GM23338 (cell line): Measurements from ENCODE around the gene ADAMTS7. TPM values are rescaled to one million over a fixed set of nuclear protein-coding genes. Genes with fewer than 3 reads are reported as not detected.
"Not testable (repeated sequence)": the region's sequence is repeated elsewhere in the genome, so short reads cannot be mapped to it uniquely, and the experiment has no call there.

Experiments
- ATAC-seq: fragments of 200-7000 bp; cut with Tn5 transposase; 3 replicates; pipeline ENCODE4 v1.9.1; 2020
- DNase-seq: peaks from one replicate; pipeline ENCODE4 v3.0.0-alpha.2; 2015; ENCODE audit warnings: low spot score
- H2AFZ ChIP-seq: fragments of 200-600 bp; sonication (generic); 2 replicates; pipeline ENCODE4 v1.8.0; 2016; ENCODE audit warnings: antibody characterized with exemption, mild to moderate bottlenecking, moderate library complexity
- H3F3A ChIP-seq: fragments of 200-600 bp; sonication (generic); replicated peaks from 2 replicates; pipeline ENCODE4 v1.8.0; 2017; ENCODE audit warnings: antibody characterized with exemption, mixed run types, low read depth
- H3K27ac ChIP-seq: fragments of 200-600 bp; sonication (generic); 2 replicates; pipeline ENCODE4 v1.6.1; 2016; ENCODE audit warnings: low read depth
- H3K27me3 ChIP-seq: fragments of 200-600 bp; sonication (generic); 2 replicates; pipeline ENCODE4 v1.8.0; 2016; ENCODE audit warnings: mild to moderate bottlenecking, mixed run types, moderate library complexity; ENCODE audit not compliant: insufficient read depth
- H3K36me3 ChIP-seq: fragments of 200-600 bp; sonication (generic); 2 replicates; pipeline ENCODE4 v1.8.0; 2016; ENCODE audit warnings: mild to moderate bottlenecking; ENCODE audit not compliant: insufficient read depth
- H3K4me1 ChIP-seq: fragments of 200-600 bp; sonication (generic); 2 replicates; pipeline ENCODE4 v1.8.0; 2016; ENCODE audit warnings: mild to moderate bottlenecking, moderate library complexity; ENCODE audit not compliant: insufficient read depth
- H3K4me2 ChIP-seq: fragments of 200-600 bp; sonication (generic); 2 replicates; pipeline ENCODE4 v1.7.1; 2017; ENCODE audit warnings: mixed run types
- H3K4me3 ChIP-seq: fragments of 200-600 bp; sonication (generic); 2 replicates; pipeline ENCODE4 v1.6.1; 2016; ENCODE audit warnings: mixed run types
- H3K79me2 ChIP-seq: fragments of 200-600 bp; sonication (generic); replicated peaks from 2 replicates; pipeline ENCODE4 v1.8.0; 2017; ENCODE audit warnings: mild to moderate bottlenecking; ENCODE audit not compliant: insufficient read depth
- H3K9me2 ChIP-seq: fragments of 200-600 bp; sonication (generic); 2 replicates; pipeline ENCODE4 v1.8.0; 2017; ENCODE audit not compliant: insufficient read depth
- H4K20me1 ChIP-seq: fragments of 200-600 bp; sonication (generic); replicated peaks from 2 replicates; pipeline ENCODE4 v1.8.0; 2017; ENCODE audit warnings: mild to moderate bottlenecking; ENCODE audit not compliant: insufficient read depth
- H3K27ac Mint-ChIP-seq: 2 replicates; pipeline ENCODE4 v1.8.0; 2020; ENCODE audit warnings: inconsistent platforms, mild to moderate bottlenecking, moderate library complexity, mixed read lengths
- H3K27me3 Mint-ChIP-seq: 3 replicates; pipeline ENCODE4 v1.8.0; 2022; ENCODE audit warnings: low read depth, mild to moderate bottlenecking, moderate library complexity, mixed read lengths, inconsistent platforms; ENCODE audit not compliant: insufficient read depth, poor library complexity
- H3K36me3 Mint-ChIP-seq: 3 replicates; pipeline ENCODE4 v1.8.0; 2021; ENCODE audit warnings: low read depth, mild to moderate bottlenecking, inconsistent platforms, moderate library complexity, mixed read lengths
- H3K4me1 Mint-ChIP-seq: 3 replicates; pipeline ENCODE4 v1.8.0; 2020; ENCODE audit warnings: mild to moderate bottlenecking, inconsistent platforms, mixed read lengths
- H3K4me3 Mint-ChIP-seq: 3 replicates; pipeline ENCODE4 v1.8.0; 2021; ENCODE audit warnings: moderate library complexity, mild to moderate bottlenecking, inconsistent platforms, mixed read lengths
- H3K9me3 Mint-ChIP-seq: 3 replicates; pipeline ENCODE4 v1.8.0; 2020; ENCODE audit warnings: moderate library complexity, mild to moderate bottlenecking, inconsistent platforms, mixed read lengths
- CREB1 ChIP-seq: fragments of 250-450 bp; sonication (Bioruptor Pico); IDR thresholded peaks from 2 replicates; pipeline ENCODE4 v1.5.0; 2020; ENCODE audit warnings: low read depth, mild to moderate bottlenecking, moderate library complexity
- ETS1 ChIP-seq: IDR thresholded peaks from 2 replicates; pipeline ENCODE4 v1.6.1; 2016; ENCODE audit warnings: antibody characterized with exemption
- POLR2AphosphoS5 ChIP-seq: IDR thresholded peaks from 2 replicates; pipeline ENCODE4 v1.6.1; 2016; ENCODE audit warnings: antibody characterized with exemption, low read depth
- ZNF331 ChIP-seq: fragments of 250-450 bp; sonication (Bioruptor Pico); IDR thresholded peaks from 2 replicates; pipeline ENCODE4 v1.5.0; 2020; ENCODE audit warnings: low read depth, mild to moderate bottlenecking, moderate library complexity
- polyA plus RNA-seq: library from polyadenylated mRNA; unstranded; fragments of >200 nt; fragmentation: Nextera tagmentation; extraction: Ambion mirVana; gene quantifications from 2 replicates; pipeline ENCODE4 v1.2.1, GENCODE V29; 2016
- total RNA-seq: library from RNA; depleted of rRNA; stranded (reverse); fragments of >200 nt; shearing (Covaris generic); gene quantifications from 2 replicates; pipeline ENCODE4 v1.2.3, GENCODE V29; 2014

The ADAMTS7 gene
- total and polyA plus RNA-seq, 2 experiments from 2014 or later, result 11.6 to 52.7 TPM

DNA sequence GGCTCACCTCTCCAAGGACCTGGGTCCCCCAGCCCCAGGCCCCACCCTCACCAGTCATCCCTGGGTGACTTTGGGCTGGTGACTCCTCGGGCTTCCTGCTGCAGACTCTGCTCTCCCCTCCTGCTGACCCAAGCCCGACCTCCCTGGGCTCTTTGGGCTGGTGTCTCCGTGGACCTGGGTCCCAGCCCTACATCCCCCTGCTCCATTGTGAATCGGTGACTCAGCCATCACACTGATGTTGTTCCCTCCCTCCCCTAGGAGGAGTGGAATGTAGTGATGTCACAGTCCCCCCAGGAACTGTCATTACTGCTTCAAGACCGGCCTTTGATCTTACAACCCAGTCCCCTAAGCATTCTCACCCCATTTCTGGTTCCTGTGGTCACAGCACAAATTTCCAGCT is 83.7 kb downstream of the ADAMTS7 start:
- Histone ChIP-seq H4K20me1 (no peaks in the 10 kb centered on the region), H3K9me2 (no peaks in the 10 kb centered on the region), H3K4me1 (no peaks in the 10 kb centered on the region), H3K27me3 (no peaks in the 10 kb centered on the region), H3K27ac (no peak overlapping the region), H3F3A (no peaks in the 10 kb centered on the region), H2AFZ (0 out of 2 replicates have a peak overlapping the region, but pooled peaks have one; percentile 70), H3K36me3 (no peaks in the 10 kb centered on the region), H3K4me2 (no peak overlapping the region), H3K4me3 (no peak overlapping the region), H3K79me2 (no peaks in the 10 kb centered on the region)
- peak; percentile 77 for ATAC-seq
- Mint-ChIP-seq H3K9me3 (no peaks in the 10 kb centered on the region), H3K36me3 (no peaks in the 10 kb centered on the region), H3K27ac (no peak overlapping the region), H3K27me3 (peaks cover 10% of the 10 kb centered on the region), H3K4me1 (peaks cover 9% of the 10 kb centered on the region), H3K4me3 (no peak overlapping the region)
- no peak for TF ChIP-seq ZNF331 (CRISPR knock-in tag)
- 0 out of 2 replicates have a peak, but pooled peaks have one; percentile 30 for TF ChIP-seq CREB1 (CRISPR knock-in tag)
- TF ChIP-seq ETS1, result no peak
- DNase-seq, result peak; percentile 43

DNA sequence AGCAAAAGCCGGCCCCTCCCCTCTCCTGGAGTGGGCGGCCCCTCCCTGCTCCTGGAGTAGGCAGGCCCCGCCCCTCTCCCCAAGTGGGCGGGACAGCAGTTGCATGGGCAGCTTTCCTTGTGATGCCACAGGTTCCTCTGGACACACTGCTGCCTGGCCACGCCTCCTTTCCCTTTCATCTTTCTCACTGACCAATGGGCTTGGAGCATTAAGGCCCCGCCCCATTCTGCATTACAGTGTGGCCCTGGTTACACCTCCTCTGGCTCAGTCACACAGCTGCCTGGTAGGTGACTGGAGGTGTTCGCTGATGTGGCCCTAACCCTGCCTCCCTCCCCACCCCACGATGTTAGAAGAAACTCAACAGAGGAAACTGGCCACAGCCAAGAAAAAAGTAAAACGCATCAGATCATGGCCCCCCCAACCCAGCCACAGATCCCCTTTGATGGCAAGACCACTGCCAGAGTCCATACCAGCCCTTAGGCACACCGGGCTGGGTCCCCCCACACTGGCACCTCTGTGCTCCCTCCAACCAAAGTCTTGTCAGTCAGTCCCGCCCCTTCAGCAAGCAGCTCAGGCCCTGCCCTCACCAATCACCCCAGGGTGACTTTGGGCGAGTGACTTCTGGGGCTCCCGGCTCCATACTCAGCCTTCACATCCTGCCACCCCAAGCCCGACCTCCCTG is 84.3 kb downstream of the ADAMTS7 start:
- Histone ChIP-seq H3K4me3 (no peak overlapping the region), H3K27me3 (no peaks in the 10 kb centered on the region), H3K4me2 (no peak overlapping the region), H3K9me2 (no peaks in the 10 kb centered on the region), H3K79me2 (no peaks in the 10 kb centered on the region), H4K20me1 (no peaks in the 10 kb centered on the region), H3K27ac (no peak overlapping the region), H3F3A (no peaks in the 10 kb centered on the region), H2AFZ (0 out of 2 replicates have a peak overlapping the region, but pooled peaks have one; percentile 70), H3K36me3 (no peaks in the 10 kb centered on the region), H3K4me1 (no peaks in the 10 kb centered on the region)
- Mint-ChIP-seq H3K4me1 (peaks cover 9% of the 10 kb centered on the region), H3K4me3 (no peak overlapping the region), H3K9me3 (no peaks in the 10 kb centered on the region), H3K27ac (0 out of 2 replicates have a peak overlapping the region, but pooled peaks have one; percentile 56), H3K27me3 (peaks cover 9% of the 10 kb centered on the region), H3K36me3 (no peaks in the 10 kb centered on the region)
- DNase-seq (peak; percentile 92), ATAC-seq (peak; percentile 82)
- 0 out of 2 replicates have a peak, but pooled peaks have one; percentile 15 for TF ChIP-seq CREB1 (CRISPR knock-in tag)
- no peak for TF ChIP-seq ETS1
- peak; percentile 59 for TF ChIP-seq POLR2AphosphoS5
- no peak for TF ChIP-seq ZNF331 (CRISPR knock-in tag)

DNA sequence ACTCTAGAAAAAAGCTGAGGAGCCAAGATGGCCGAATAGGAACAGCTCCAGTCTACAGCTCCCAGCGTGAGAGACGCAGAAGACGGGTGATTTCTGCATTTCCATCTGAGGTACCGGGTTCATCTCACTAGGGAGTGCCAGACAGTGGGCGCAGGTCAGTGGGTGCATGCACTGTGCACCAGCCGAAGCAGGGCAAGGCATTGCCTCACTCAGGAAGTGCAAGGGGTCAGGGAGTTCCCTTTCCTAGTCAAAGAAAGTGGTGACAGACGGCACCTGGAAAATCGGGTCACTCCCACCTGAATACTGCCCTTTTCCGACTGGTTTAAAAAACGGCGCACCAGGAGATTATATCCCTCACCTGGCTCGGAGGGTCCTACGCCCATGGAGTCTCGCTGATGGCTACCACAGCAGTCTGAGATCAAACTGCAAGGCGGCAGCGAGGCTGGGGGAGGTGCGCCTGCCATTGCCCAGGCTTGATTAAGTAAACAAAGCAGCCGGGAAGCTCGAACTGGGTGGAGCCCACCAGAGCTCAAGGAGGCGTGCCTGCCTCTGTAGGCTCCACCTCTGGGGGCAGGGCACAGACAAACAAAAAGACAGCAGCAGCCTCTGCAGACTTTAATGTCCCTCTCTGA is 91.3 kb downstream of the ADAMTS7 start:
- not testable (repeated sequence) for H3K27ac ChIP-seq, H3K27me3 Mint-ChIP-seq, H3K79me2 ChIP-seq, H3K27me3 ChIP-seq, H3K9me2 ChIP-seq, H4K20me1 ChIP-seq, H3K4me3 ChIP-seq, DNase-seq, H2AFZ ChIP-seq, H3K4me1 Mint-ChIP-seq, H3K4me3 Mint-ChIP-seq, H3K36me3 ChIP-seq, ATAC-seq, H3K4me1 ChIP-seq, H3K4me2 ChIP-seq, H3K36me3 Mint-ChIP-seq, H3F3A ChIP-seq, H3K27ac Mint-ChIP-seq
- peaks cover 18% of the 10 kb centered on the region for H3K9me3 Mint-ChIP-seq
